Keratinocyte (primary cell): ENCODE data around the gene PLEKHD1. TPM values are rescaled to one million over a fixed set of nuclear protein-coding genes. Genes with fewer than 3 reads are reported as not detected.
"Not testable (repeated sequence)": the region's sequence is repeated elsewhere in the genome, so short reads cannot be mapped to it uniquely, and the experiment has no call there.

Source experiments
- DNase-seq: peaks from one replicate; pipeline ENCODE4 v3.0.0-alpha.2; 2011; ENCODE audit warnings: low read depth, missing footprints, low spot score
- FAIRE-seq: peaks from 2 replicates; lab custom pipeline; 2011; peaks lifted over from hg19 to GRCh38; lab: Jason Lieb, UNC
- H2AFZ ChIP-seq: 2 replicates; pipeline ENCODE4 v1.6.0; 2012; ENCODE audit warnings: low read length, control low read depth, inconsistent platforms; ENCODE audit not compliant: control insufficient read depth
- H3K27ac ChIP-seq: 2 replicates; pipeline ENCODE4 v1.5.1; 2011; ENCODE audit warnings: low read length; ENCODE audit not compliant: control insufficient read depth, insufficient read depth
- H3K27me3 ChIP-seq: 3 replicates; pipeline ENCODE4 v1.6.0; 2011; ENCODE audit warnings: low read length; ENCODE audit not compliant: control insufficient read depth, insufficient read depth; ENCODE audit errors: extremely low read depth
- H3K36me3 ChIP-seq, 2 experiments: 2 replicates in 1 of 2; 3 replicates in 1 of 2; pipeline ENCODE4 v1.5.1; 2011; ENCODE audit warnings: low read length in 2 of 2, mild to moderate bottlenecking in 1 of 2; ENCODE audit not compliant: control insufficient read depth in 2 of 2, insufficient read depth in 2 of 2; ENCODE audit errors: extremely low read depth in 1 of 2
- H3K4me1 ChIP-seq: 3 replicates; pipeline ENCODE4 v1.5.1; 2011; ENCODE audit warnings: low read length; ENCODE audit not compliant: control insufficient read depth, insufficient read depth; ENCODE audit errors: extremely low read depth
- H3K4me2 ChIP-seq: 3 replicates; pipeline ENCODE4 v1.6.0; 2011; ENCODE audit warnings: low read depth, low read length; ENCODE audit not compliant: control insufficient read depth, insufficient read depth; ENCODE audit errors: extremely low read depth
- H3K4me3 ChIP-seq, 3 experiments: fragments of 200-600 bp in 1 of 3; sonication (generic) in 1 of 3; 2 replicates in 2 of 3; 3 replicates in 1 of 3; pipeline ENCODE4 v1.5.1; 2011 to 2016; ENCODE audit warnings: low read length in 3 of 3, mild to moderate bottlenecking in 3 of 3, control low read depth in 2 of 3, inconsistent platforms in 1 of 3, low read depth in 1 of 3, mixed read lengths in 1 of 3, mixed run types in 1 of 3, moderate library complexity in 1 of 3; ENCODE audit not compliant: control insufficient read depth in 2 of 3, insufficient read depth in 2 of 3; ENCODE audit errors: extremely low read depth in 1 of 3
- H3K79me2 ChIP-seq: 2 replicates; pipeline ENCODE4 v1.6.0; 2012; ENCODE audit warnings: low read length; ENCODE audit not compliant: control insufficient read depth, insufficient read depth
- H3K9ac ChIP-seq: 3 replicates; pipeline ENCODE4 v1.6.0; 2011; ENCODE audit warnings: low read length; ENCODE audit not compliant: control insufficient read depth, insufficient read depth; ENCODE audit errors: extremely low read depth
- H3K9me1 ChIP-seq: 3 replicates; pipeline ENCODE4 v1.6.0; 2011; ENCODE audit warnings: low read length; ENCODE audit not compliant: control insufficient read depth, insufficient read depth; ENCODE audit errors: extremely low read depth
- H3K9me3 ChIP-seq: 2 replicates; pipeline ENCODE4 v1.5.1; 2012; ENCODE audit warnings: low read depth, low read length; ENCODE audit not compliant: control insufficient read depth
- H4K20me1 ChIP-seq: 3 replicates; pipeline ENCODE4 v1.6.0; 2011; ENCODE audit warnings: low read length; ENCODE audit not compliant: control insufficient read depth, insufficient read depth; ENCODE audit errors: extremely low read depth
- EZH2 ChIP-seq: IDR thresholded peaks from one replicate; pipeline ENCODE4 v1.6.1; 2012; ENCODE audit warnings: inconsistent platforms, mild to moderate bottlenecking, low read length, moderate library complexity
- dilution Hi-C: fragments of 300-500 bp; cut with MboI; formaldehyde crosslinking; loops from one replicate; pipeline ENCODE4 v1.7.0; 2020; ENCODE audit warnings: low sequenced_read_pairs; ENCODE audit not compliant: extremely low pct_ligation_motif_present
- polyA plus RNA-seq, 5 experiments: library from polyadenylated mRNA; depleted of rRNA in 3 of 5; stranded (reverse) in 3 of 5; stranded (forward) in 1 of 5; unstranded in 1 of 5; fragments of >200 nt; gene quantifications; 1 replicate in 1 of 5; 2 replicates in 3 of 5; 3 replicates in 1 of 5; pipeline versions ENCODE4 v1.2.1 to v1.2.3, GENCODE V29; 2011 to 2012; ENCODE audit warnings: missing spikeins in 2 of 5, low read depth in 1 of 5, low replicate concordance in 1 of 5
- TF ChIP-seq, protein P1 (sequence below), 3 experiments: IDR thresholded peaks in 1 of 3; conservative IDR thresholded peaks in 1 of 3; optimal IDR thresholded peaks in 1 of 3; 2 replicates in 2 of 3; 3 replicates in 1 of 3; pipeline versions ENCODE3 to v1.5.1; 2011; ENCODE audit warnings: low read length in 3 of 3, mild to moderate bottlenecking in 3 of 3, moderate library complexity in 2 of 3, control low read depth in 1 of 3, inconsistent platforms in 1 of 3; ENCODE audit not compliant: insufficient read depth in 2 of 3; ENCODE audit errors: extremely low read depth in 1 of 3

Gene PLEKHD1
- polyA plus RNA-seq, 1 donor (not counting 4 experiments of a cell fraction or from before 2014, with no cell fraction given): 0.01 TPM

DNA sequence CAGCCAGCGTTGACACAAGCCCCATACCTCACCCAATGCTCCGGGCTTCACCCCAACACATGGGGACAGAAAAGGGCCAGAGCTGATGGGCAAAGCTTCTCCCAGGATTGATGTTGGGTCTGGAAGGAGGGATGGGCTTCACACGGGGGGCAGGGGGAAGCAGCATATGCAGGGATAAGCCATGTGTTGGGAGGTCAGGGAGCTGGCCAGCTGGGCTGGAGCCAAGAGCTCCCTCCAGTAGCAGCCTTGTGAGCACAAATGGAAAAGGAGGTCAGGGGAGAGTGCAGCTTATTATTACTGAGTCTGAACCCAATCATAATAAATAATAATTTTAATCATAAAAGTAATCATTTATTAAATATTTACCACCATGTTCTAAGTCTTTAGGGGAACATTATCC lies 9.3 kb downstream of the PLEKHD1 start:
- Histone ChIP-seq H3K4me3 (no peak overlapping the region), H3K9me1 (no peaks in the 10 kb centered on the region), H3K27me3 (peaks cover 13% of the 10 kb centered on the region), H3K4me1 (no peaks in the 10 kb centered on the region), H3K9me3 (no peaks in the 10 kb centered on the region), H4K20me1 (no peaks in the 10 kb centered on the region), H3K4me2 (no peak overlapping the region), H3K27ac (no peak overlapping the region), H2AFZ (no peak overlapping the region), H3K9ac (no peak overlapping the region), H3K36me3 (no peaks in the 10 kb centered on the region), H3K79me2 (no peaks in the 10 kb centered on the region)
- DNase-seq (no peak), FAIRE-seq (no peak)
- dilution Hi-C loops: no loop called here
- no peak for TF ChIP-seq EZH2
- TF ChIP-seq, protein P1, sequence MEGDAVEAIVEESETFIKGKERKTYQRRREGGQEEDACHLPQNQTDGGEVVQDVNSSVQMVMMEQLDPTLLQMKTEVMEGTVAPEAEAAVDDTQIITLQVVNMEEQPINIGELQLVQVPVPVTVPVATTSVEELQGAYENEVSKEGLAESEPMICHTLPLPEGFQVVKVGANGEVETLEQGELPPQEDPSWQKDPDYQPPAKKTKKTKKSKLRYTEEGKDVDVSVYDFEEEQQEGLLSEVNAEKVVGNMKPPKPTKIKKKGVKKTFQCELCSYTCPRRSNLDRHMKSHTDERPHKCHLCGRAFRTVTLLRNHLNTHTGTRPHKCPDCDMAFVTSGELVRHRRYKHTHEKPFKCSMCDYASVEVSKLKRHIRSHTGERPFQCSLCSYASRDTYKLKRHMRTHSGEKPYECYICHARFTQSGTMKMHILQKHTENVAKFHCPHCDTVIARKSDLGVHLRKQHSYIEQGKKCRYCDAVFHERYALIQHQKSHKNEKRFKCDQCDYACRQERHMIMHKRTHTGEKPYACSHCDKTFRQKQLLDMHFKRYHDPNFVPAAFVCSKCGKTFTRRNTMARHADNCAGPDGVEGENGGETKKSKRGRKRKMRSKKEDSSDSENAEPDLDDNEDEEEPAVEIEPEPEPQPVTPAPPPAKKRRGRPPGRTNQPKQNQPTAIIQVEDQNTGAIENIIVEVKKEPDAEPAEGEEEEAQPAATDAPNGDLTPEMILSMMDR (optimal IDR thresholded peaks at IDR 0.05 in 1 of 3, IDR thresholded peaks at IDR 0.05 in 1 of 3, conservative IDR thresholded peaks at IDR 0.05 in 1 of 3; ENCODE audit: extremely low read depth in 1 of 3, insufficient read depth in 2 of 3, low read length in 3 of 3): no peak

DNA sequence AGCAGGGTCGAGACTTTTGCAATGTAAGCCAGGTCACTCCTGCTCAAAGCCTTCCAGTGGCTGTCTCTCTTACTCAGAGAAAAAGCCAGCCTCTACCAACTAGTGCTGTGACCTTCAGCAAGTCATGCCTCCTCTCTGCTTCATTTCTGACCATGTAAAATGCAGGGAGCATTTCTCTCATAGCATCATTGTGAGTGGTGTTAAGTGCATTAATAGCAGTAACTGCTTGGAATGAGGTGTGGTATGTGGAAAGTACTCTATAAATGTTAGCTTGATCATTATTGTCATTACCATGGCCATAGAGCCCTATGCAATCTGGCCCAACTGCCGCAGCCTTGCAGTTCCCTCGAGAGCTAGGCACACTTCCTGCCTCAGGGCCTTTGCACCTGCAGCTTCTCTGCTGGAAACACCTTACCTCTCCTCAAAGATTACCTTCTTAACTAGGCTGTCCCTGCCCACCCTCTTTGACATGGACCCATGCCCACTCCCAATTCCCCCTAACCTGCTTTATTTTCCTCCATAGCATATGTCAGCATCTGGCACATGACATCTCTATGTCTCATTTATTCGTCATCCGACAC lies 10.9 kb downstream of the PLEKHD1 start:
- Histone ChIP-seq H3K9me3 (no peaks in the 10 kb centered on the region), H3K4me2 (no peak overlapping the region), H3K79me2 (no peaks in the 10 kb centered on the region), H4K20me1 (no peaks in the 10 kb centered on the region), H3K36me3 (no peaks in the 10 kb centered on the region), H3K4me1 (no peaks in the 10 kb centered on the region), H3K27ac (no peak overlapping the region), H2AFZ (no peak overlapping the region), H3K9me1 (no peaks in the 10 kb centered on the region), H3K4me3 (no peak overlapping the region), H3K9ac (no peak overlapping the region), H3K27me3 (peaks cover 16% of the 10 kb centered on the region)
- DNase-seq: no peak
- TF ChIP-seq, protein P1 (optimal IDR thresholded peaks at IDR 0.05 in 1 of 3, IDR thresholded peaks at IDR 0.05 in 1 of 3, conservative IDR thresholded peaks at IDR 0.05 in 1 of 3; ENCODE audit: extremely low read depth in 1 of 3, insufficient read depth in 2 of 3, low read length in 3 of 3): no peak
- TF ChIP-seq EZH2: no peak
- no peak for FAIRE-seq
- dilution Hi-C loops: no loop called here

DNA sequence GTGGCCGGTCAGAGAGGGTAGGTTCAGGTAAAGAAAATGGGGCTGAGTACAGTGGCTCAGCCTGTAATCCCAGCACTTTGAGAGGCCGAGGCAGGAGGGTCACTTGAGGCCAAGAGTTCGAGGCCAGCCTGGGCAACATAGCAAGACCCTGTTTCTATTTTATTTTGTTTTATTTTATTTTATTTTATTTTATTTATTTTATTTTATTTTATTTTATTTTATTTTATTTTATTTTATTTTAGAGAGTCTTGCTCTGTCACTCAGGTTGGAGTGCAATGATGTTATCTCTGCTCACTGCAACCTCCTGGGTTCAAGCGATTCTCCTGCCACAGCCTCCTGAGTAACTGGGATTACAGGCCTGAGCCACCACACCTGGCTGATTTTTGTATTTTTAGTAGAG lies 13.3 kb downstream of the PLEKHD1 start:
- H3K27ac ChIP-seq, H3K4me1 ChIP-seq, dilution Hi-C loops, H3K4me2 ChIP-seq, FAIRE-seq, H3K36me3 ChIP-seq, H2AFZ ChIP-seq, H3K4me3 ChIP-seq, H4K20me1 ChIP-seq, H3K79me2 ChIP-seq, DNase-seq, H3K9ac ChIP-seq, H3K9me1 ChIP-seq, H3K9me3 ChIP-seq: not testable (repeated sequence)
- H3K27me3 ChIP-seq: peaks cover 23% of the 10 kb centered on the region

DNA sequence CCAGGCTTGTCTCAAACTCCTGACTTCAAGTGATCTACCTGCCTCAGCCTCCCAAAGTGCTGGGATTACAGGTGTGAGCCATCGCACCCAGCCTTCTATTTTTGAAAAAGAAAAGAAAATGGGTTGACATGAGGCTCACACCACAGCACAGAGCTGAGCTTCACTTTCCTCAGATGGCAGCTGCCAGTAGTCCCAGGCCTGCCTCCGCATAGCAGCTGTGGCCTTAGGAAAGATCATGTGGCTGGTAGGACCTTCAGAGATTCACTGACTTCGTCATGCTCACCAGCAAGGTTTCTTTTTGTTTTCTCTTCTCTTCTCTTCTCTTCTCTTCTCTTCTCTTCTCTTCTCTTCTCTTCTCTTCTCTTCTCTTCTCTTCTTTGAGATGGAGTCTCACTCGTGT lies 13.8 kb downstream of the PLEKHD1 start:
- H3K9me3 ChIP-seq, H3K4me1 ChIP-seq, H3K4me3 ChIP-seq, dilution Hi-C loops, H3K27ac ChIP-seq, H2AFZ ChIP-seq, H3K9me1 ChIP-seq, H3K9ac ChIP-seq, H3K36me3 ChIP-seq, H3K79me2 ChIP-seq, DNase-seq, H4K20me1 ChIP-seq, H3K4me2 ChIP-seq, FAIRE-seq: not testable (repeated sequence)
- H3K27me3 ChIP-seq: peaks cover 26% of the 10 kb centered on the region
